ENCODE measurements around the gene NKTR.

The NKTR gene

GRCh38 chr3:42647821-42648459, 47.5 kb downstream of the NKTR start:
- in situ Hi-C loops (cut with MboI; ENCODE audit: low sequenced_read_pairs) = no loop called here

GRCh38 chr3:42649006-42649405, 48.5 kb downstream of the NKTR start:
- in situ Hi-C loops (cut with MboI; ENCODE audit: low sequenced_read_pairs) = no loop called here

- in situ Hi-C loops (cut with MboI; ENCODE audit: low sequenced_read_pairs) = no loop called here
These were observed 49.3 kb downstream of the NKTR start for GRCh38 chr3:42649783-42650182.

- in situ Hi-C loops (cut with MboI; ENCODE audit: low sequenced_read_pairs) = no loop called here
These were observed 51.0 kb downstream of the NKTR start for GRCh38 chr3:42651248-42652091.

- in situ Hi-C loops (cut with MboI; ENCODE audit: low sequenced_read_pairs) = no loop called here
These were observed 51.7 kb downstream of the NKTR start for GRCh38 chr3:42652251-42652610.

- in situ Hi-C loops (cut with MboI; ENCODE audit: low sequenced_read_pairs) = no loop called here
These were observed 52.3 kb downstream of the NKTR start for GRCh38 chr3:42652611-42653302.

- in situ Hi-C loops (cut with MboI; ENCODE audit: low sequenced_read_pairs) = no loop called here
These were observed 52.7 kb downstream of the NKTR start for GRCh38 chr3:42653303-42653559.

GRCh38 chr3:42653560-42654330, 53.3 kb downstream of the NKTR start, which contains the start of gene ZBTB47:
Gene ZBTB47, plus strand, starts transcription at chr3:42653697. Its CDS starts 4,659 bp downstream, at chr3:42658356.
- in situ Hi-C loops (cut with MboI; ENCODE audit: low sequenced_read_pairs) = no loop called here

GRCh38 chr3:42654331-42655201, 54.1 kb downstream of the NKTR start:
- in situ Hi-C loops (cut with MboI; ENCODE audit: low sequenced_read_pairs) = no loop called here

GRCh38 chr3:42655331-42655888, 54.9 kb downstream of the NKTR start:
- in situ Hi-C loops (cut with MboI; ENCODE audit: low sequenced_read_pairs) = no loop called here

GRCh38 chr3:42655980-42656679, 55.6 kb downstream of the NKTR start:
- in situ Hi-C loops (cut with MboI; ENCODE audit: low sequenced_read_pairs) = no loop called here

GRCh38 chr3:42656680-42657610, 56.5 kb downstream of the NKTR start:
- in situ Hi-C loops (cut with MboI; ENCODE audit: low sequenced_read_pairs) = no loop called here

- in situ Hi-C loops (cut with MboI; ENCODE audit: low sequenced_read_pairs) = no loop called here
These were observed 57.2 kb downstream of the NKTR start for GRCh38 chr3:42657675-42658074.

- in situ Hi-C loops (cut with MboI; ENCODE audit: low sequenced_read_pairs) = no loop called here
These were observed 57.7 kb downstream of the NKTR start for GRCh38 chr3:42658091-42658770.

- in situ Hi-C loops (cut with MboI; ENCODE audit: low sequenced_read_pairs) = no loop called here
These were observed 58.4 kb downstream of the NKTR start for GRCh38 chr3:42658771-42659390.

GRCh38 chr3:42659451-42660130, 59.1 kb downstream of the NKTR start:
- in situ Hi-C loops (cut with MboI; ENCODE audit: low sequenced_read_pairs) = no loop called here

Measured in hTERT RPE-1 (cell line).